HepG2 (cell line): ENCODE measurements around the gene IZUMO4. TPM values are rescaled to one million over a fixed set of nuclear protein-coding genes. Genes with fewer than 3 reads are reported as not detected.

Source experiments
- NCOA1 ChIP-seq: sonication (generic); formaldehyde crosslinking; IDR thresholded peaks from 2 replicates; pipeline ENCODE4 v1.9.0; 2021; ENCODE audit warnings: missing genetic modification reagents
- NR2F2 ChIP-seq: IDR thresholded peaks from 2 replicates; pipeline ENCODE4 v1.6.1; 2012; ENCODE audit warnings: low read depth, inconsistent platforms, borderline replicate concordance
- PCBP2 ChIP-seq: fragments of 200-400 bp; formaldehyde crosslinking; optimal IDR thresholded peaks from 2 replicates; pipeline ENCODE3; 2018; ENCODE audit warnings: low read length, low read depth; ENCODE audit not compliant: poor library complexity, severe bottlenecking
- SOX13 ChIP-seq, 3 experiments: fragments of 450-650 bp in 1 of 3; sonication (generic) in 1 of 3; formaldehyde crosslinking in 1 of 3; IDR thresholded peaks in 2 of 3; conservative IDR thresholded peaks in 1 of 3; 2 replicates each; pipeline versions ENCODE4 v1.5.0 to v1.6.1; 2016 to 2020; ENCODE audit warnings: antibody characterized with exemption in 1 of 3, mild to moderate bottlenecking in 1 of 3, missing compliant biosample characterization in 1 of 3, missing genetic modification reagents in 1 of 3, moderate library complexity in 1 of 3
- SOX6 ChIP-seq, 2 experiments: fragments of 450-650 bp in 1 of 2; sonication (generic) in 1 of 2; formaldehyde crosslinking in 1 of 2; IDR thresholded peaks; 2 replicates each; pipeline versions ENCODE4 v1.4.0 to v1.6.1; 2017 to 2020; ENCODE audit warnings: antibody characterized with exemption in 1 of 2, mild to moderate bottlenecking in 1 of 2, missing genetic modification reagents in 1 of 2
- STAT5B ChIP-seq: sonication (generic); formaldehyde crosslinking; IDR thresholded peaks from 2 replicates; pipeline ENCODE4 v1.4.0; 2020; ENCODE audit warnings: missing genetic modification reagents
- THRA ChIP-seq: sonication (generic); formaldehyde crosslinking; IDR thresholded peaks from 2 replicates; pipeline ENCODE4 v1.4.0; 2020; ENCODE audit warnings: missing genetic modification reagents, borderline replicate concordance
- ZBTB7B ChIP-seq: sonication (generic); formaldehyde crosslinking; IDR thresholded peaks from 2 replicates; pipeline ENCODE4 v1.4.0; 2020; ENCODE audit warnings: missing genetic modification reagents
- ZFAT ChIP-seq: sonication (generic); formaldehyde crosslinking; conservative IDR thresholded peaks from 2 replicates; pipeline ENCODE4 v1.8.1; 2023; ENCODE audit warnings: missing genetic modification reagents, inconsistent platforms
- ZGPAT ChIP-seq: IDR thresholded peaks from 2 replicates; pipeline ENCODE4 v1.6.1; 2016; ENCODE audit warnings: mild to moderate bottlenecking
- ZHX2 ChIP-seq, 2 experiments: sonication (generic) in 1 of 2; formaldehyde crosslinking in 1 of 2; IDR thresholded peaks; 2 replicates each; pipeline versions ENCODE4 v1.6.1 to v1.9.0; 2014 to 2022; ENCODE audit warnings: antibody characterized with exemption in 1 of 2, borderline replicate concordance in 1 of 2, inconsistent platforms in 1 of 2, low read depth in 1 of 2, missing genetic modification reagents in 1 of 2
- ZNF138 ChIP-seq: sonication (generic); formaldehyde crosslinking; IDR thresholded peaks from 2 replicates; pipeline ENCODE4 v1.5.0; 2020; ENCODE audit warnings: mild to moderate bottlenecking, low read depth, missing genetic modification reagents
- ZNF274 ChIP-seq: sonication (generic); formaldehyde crosslinking; IDR thresholded peaks from 2 replicates; pipeline ENCODE4 v1.5.1; 2020; ENCODE audit warnings: mild to moderate bottlenecking, missing genetic modification reagents
- ZNF383 ChIP-seq: sonication (generic); formaldehyde crosslinking; IDR thresholded peaks from 2 replicates; pipeline ENCODE4 v1.4.0; 2020; ENCODE audit warnings: missing genetic modification reagents, mild to moderate bottlenecking, borderline replicate concordance
- ZNF441 ChIP-seq: sonication (generic); formaldehyde crosslinking; IDR thresholded peaks from 2 replicates; pipeline ENCODE4 v1.7.0; 2021; ENCODE audit warnings: missing genetic modification reagents, borderline replicate concordance
- polyA plus RNA-seq, 8 experiments: library from polyadenylated mRNA; depleted of rRNA in 3 of 8; stranded (reverse) in 7 of 8; unstranded in 1 of 8; fragments of >200 nt; fragmentation: Illumina TruSeq in 4 of 8; extraction: Trizol in 4 of 8; gene quantifications; 2 replicates each; pipeline versions ENCODE4 v1.2.1 to v1.2.3, GENCODE V29; 2011 to 2016; ENCODE audit warnings: low read depth in 4 of 8, missing spikeins in 1 of 8, mixed read lengths in 1 of 8; ENCODE audit not compliant: insufficient read depth in 1 of 8
- total RNA-seq, 5 experiments: library from RNA; depleted of rRNA; stranded (reverse); fragments of >200 nt; fragmentation: Illumina TruSeq; extraction: Trizol; gene quantifications; 2 replicates each; pipeline ENCODE4 v1.2.3, GENCODE V29; 2016; ENCODE audit warnings: low read depth in 1 of 5

IZUMO4 gene
- total and polyA plus RNA-seq, 2 of the 13 experiments (the other 11 are each of a cell fraction or from before 2014, with no cell fraction given), result 0.77 to 3.9 TPM

GRCh38 chr19:2050991-2051772 lies 45.5 kb upstream of the IZUMO4 start, which contains the start of gene MKNK2 (continued):
- no peak for TF ChIP-seq ZHX2 (IDR thresholded peaks at IDR 0.05; ENCODE audit: low read depth)
- no peak for TF ChIP-seq ZHX2 (CRISPR knock-in tag; IDR thresholded peaks at IDR 0.05; ENCODE audit: borderline replicate concordance)
- TF ChIP-seq THRA (CRISPR knock-in tag), result 0 out of 2 replicates have a peak, but pooled peaks have one; percentile 15
- no peak for TF ChIP-seq SOX13 (IDR thresholded peaks at IDR 0.05)
- 0 out of 4 replicates have a peak, but pooled peaks of 1 of the 2 experiments have one; percentile 81 for TF ChIP-seq SOX13 (CRISPR knock-in tag; conservative IDR thresholded peaks at IDR 0.05 in 1 of 2, IDR thresholded peaks at IDR 0.05 in 1 of 2)
- TF ChIP-seq ZBTB7B (CRISPR knock-in tag), result peak; percentile 94
- TF ChIP-seq PCBP2, result no peak
- no peak for TF ChIP-seq ZNF274
- TF ChIP-seq ZNF138 (CRISPR knock-in tag), result no peak; the same call in 1 of the 2 replicates
- no peak for TF ChIP-seq SOX6 (IDR thresholded peaks at IDR 0.05)
- TF ChIP-seq SOX6 (CRISPR knock-in tag; IDR thresholded peaks at IDR 0.05), result no peak; the same call in 1 of the 2 replicates
- TF ChIP-seq ZNF441 (CRISPR knock-in tag), result peak; percentile 68
- no peak for TF ChIP-seq ZFAT (CRISPR knock-in tag)
- no peak for TF ChIP-seq ZNF383
- no peak for TF ChIP-seq NR2F2
- no peak for TF ChIP-seq NCOA1 (CRISPR knock-in tag)
- no peak for TF ChIP-seq STAT5B
- peak; percentile 57 for TF ChIP-seq ZGPAT (CRISPR knock-in tag)
